ENCODE results near the gene UGCG.

DNA sequence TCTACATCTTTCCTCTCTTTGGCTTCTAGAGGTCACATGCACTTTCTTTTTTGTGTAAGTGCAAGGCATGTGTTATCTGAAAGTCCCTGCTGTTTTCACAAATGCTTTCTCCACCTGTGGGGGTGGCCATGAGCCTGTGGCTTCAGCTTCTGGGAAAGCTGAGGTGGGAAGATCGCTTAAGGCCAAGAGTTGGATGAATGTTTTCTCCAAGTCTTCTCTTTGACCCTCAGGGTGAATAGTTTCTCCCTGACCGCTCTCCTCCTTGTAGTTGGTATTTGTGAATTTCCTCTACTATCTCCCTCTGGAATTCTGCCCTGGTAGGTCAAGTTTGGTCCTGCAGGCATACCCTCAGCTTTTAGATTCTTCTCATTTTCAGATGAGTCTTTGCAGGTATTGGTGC lies 74.2 kb downstream of the UGCG start:
- no peak for TF ChIP-seq POLR2A (IDR thresholded peaks at IDR 0.05)
- TF ChIP-seq POLR2AphosphoS5 (IDR thresholded peaks at IDR 0.05; ENCODE audit: insufficient read depth in 1 of 2, low read depth in 1 of 2) = no peak
